ENCODE measurements around the gene PTGIS.
"Not testable (repeated sequence)": the region's sequence is repeated elsewhere in the genome, so short reads cannot be mapped to it uniquely, and the experiment has no call there.

The PTGIS gene

DNA sequence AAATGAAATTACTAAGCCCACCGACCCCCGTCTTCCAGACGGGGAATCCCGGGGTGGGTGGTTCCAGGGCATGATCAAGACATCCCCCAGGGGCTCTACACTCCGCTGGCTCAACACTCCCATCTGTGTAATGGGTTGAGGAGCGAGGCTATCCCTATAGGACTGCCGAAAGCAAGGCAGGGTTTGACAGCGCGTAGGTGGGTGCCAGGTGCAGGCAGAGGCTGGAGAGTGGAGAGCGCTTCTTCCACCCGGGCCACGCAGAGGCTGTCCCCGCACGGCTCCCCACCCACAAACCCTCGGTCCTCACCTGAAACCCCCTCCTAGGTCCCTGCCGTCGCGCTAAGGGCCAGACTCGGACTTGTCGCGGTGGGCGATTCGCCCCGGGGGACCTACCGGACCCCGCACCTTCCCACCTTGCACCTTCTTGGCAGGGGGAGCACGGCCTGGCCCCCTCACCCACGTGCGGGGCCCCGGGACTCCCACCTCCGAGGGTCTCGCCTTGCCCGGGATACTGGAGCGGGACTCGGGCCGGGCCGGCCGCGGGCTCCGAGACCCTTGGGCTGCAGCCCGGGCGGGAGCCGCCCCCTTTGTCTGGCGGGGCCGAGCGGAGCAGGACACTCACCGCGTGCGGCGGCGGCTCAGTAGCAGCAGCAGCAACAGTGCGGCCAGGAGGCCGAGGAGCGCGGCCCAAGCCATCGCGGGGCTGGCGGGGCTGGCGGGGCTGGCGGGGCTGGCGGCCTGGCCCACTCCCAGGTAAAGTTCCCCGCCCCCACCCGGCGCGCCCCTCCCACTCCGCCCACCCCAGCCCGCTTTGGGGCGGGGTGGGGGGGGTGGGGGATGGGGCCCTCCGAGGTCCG is at the start of gene PTGIS:
Gene PTGIS (minus strand): TSS at position 717 of the 857 bp plus-strand sequence. CDS start 21 bp downstream, at position 696.
- ChIA-PET CTCF (interaction anchor here (0.6 to 1.1 kb wide), 2 partner anchors 41 to 52 kb away, joined by 3 read pairs; no protein-coding TSS in a partner anchor), POLR2A (no interaction called here)
- no peak for DNase-seq (ENCODE audit: extremely low spot score)
- TF ChIP-seq, protein P1, sequence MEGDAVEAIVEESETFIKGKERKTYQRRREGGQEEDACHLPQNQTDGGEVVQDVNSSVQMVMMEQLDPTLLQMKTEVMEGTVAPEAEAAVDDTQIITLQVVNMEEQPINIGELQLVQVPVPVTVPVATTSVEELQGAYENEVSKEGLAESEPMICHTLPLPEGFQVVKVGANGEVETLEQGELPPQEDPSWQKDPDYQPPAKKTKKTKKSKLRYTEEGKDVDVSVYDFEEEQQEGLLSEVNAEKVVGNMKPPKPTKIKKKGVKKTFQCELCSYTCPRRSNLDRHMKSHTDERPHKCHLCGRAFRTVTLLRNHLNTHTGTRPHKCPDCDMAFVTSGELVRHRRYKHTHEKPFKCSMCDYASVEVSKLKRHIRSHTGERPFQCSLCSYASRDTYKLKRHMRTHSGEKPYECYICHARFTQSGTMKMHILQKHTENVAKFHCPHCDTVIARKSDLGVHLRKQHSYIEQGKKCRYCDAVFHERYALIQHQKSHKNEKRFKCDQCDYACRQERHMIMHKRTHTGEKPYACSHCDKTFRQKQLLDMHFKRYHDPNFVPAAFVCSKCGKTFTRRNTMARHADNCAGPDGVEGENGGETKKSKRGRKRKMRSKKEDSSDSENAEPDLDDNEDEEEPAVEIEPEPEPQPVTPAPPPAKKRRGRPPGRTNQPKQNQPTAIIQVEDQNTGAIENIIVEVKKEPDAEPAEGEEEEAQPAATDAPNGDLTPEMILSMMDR (IDR thresholded peaks at IDR 0.05; ENCODE audit: control extremely low read depth, extremely low read depth, low read depth, missing control alignments) = no peak

DNA sequence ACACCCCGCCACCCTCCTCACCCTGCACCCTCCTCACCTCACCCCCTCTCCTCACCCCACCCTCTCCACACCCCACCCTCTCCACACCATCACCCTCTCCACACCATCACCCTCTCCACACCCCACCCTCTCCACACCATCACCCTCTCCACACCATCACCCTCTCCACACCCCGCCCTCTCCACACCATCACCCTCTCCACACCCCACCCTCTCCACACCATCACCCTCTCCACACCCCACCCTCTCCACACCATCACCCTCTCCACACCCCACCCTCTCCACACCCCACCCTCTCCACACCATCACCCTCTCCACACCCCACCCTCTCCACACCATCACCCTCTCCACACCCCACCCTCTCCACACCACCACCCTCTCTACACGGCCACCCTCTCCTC is 49.5 kb upstream of the PTGIS start:
- DNase-seq (ENCODE audit: extremely low spot score); CTCF ChIA-PET; POLR2A ChIA-PET: not testable (repeated sequence)

DNA sequence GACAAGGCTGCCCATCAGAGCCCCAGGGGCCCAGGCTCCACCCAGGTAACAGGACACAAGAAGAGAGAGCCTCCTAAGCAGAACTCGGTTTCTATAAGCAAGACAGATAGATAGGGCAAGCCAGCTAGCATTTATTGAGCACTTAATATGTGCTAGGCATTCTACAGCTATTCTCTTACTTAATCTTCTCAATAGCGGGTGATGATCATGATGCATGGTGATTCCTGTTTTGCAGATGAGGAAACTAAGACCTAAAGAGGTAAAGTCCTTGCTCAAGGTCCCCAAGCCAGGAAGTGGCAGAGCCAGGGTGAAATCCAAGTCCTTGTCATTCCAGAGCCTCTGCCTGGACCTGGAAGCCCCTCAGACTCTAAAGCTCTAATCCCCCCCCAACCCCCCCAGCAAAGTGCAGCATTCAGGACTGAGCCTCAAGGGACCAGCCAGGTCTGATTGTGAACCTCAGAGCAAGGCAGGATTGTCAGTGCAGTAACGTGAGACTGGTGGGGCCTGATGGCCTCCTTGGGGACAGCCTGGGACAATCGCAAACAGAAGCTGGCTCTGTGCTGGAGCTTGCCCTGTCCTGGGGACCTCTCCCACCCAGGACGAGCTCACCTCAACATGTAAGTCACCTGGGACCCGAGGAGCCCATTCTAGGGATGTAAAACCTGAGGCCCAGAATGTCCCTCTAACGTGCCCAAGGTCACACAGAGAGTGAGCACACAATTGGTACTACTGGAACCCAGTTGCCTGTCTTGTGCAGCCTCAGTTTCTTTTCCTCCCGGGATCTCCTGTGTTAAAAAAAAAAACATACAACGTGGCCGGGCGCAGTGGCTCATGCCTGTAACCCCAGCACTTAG is 48.4 kb upstream of the PTGIS start:
- ChIA-PET POLR2A (no interaction called here), CTCF (interaction anchor here (1.0 to 5.6 kb wide), 3 partner anchors 10 to 229 kb away, joined by 4 to 48 read pairs (median 5); no protein-coding TSS in a partner anchor)
- no peak for DNase-seq (ENCODE audit: extremely low spot score)
- TF ChIP-seq, protein P1 (IDR thresholded peaks at IDR 0.05; ENCODE audit: control extremely low read depth, extremely low read depth, low read depth, missing control alignments) = no peak

DNA sequence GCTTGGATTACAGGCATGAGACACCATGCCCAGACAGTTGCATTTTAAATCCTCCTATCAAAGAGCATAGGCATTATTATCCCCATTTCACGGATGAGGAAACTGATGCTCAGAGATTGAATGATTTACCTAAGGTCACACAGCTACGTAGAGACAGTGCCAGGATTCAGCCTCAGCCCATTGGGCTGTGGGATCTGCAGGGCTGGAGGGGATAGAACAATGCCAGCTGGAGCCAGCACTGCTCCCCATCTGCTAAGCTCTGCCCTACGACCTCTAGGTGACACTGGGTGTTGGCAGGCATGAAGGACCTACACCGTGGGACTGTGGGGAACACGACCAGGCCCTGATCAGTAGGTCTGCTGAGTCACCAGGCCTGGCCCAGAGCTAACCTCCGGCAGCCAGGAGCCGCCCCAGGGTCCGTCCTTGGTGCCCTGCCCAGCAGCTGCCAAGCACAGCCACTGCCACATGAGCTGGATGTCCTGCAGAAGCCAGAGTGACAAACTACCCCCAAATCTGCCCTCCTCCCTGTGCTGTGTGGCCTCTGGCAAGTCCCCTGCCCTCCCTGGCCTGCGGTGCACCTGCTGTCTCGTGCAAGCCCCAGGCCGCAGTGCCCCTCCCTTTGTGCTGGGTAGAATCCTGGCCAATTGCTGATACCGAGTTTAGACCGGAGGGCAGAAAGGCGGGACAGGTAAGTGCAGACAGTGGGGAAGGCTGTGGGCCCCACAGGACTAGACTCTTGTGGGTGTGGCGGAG is 47.6 kb upstream of the PTGIS start:
- DNase-seq (ENCODE audit: extremely low spot score) = no peak
- ChIA-PET CTCF (interaction anchor here (0.9 to 5.6 kb wide), 6 partner anchors 11 to 233 kb away, joined by 4 to 48 read pairs (median 4); no protein-coding TSS in a partner anchor), POLR2A (interaction anchor here (0.6 to 0.7 kb wide), 2 partner anchors 52 to 281 kb away, joined by 4 to 7 read pairs; no protein-coding TSS in a partner anchor)
- TF ChIP-seq, protein P1 (IDR thresholded peaks at IDR 0.05; ENCODE audit: control extremely low read depth, extremely low read depth, low read depth, missing control alignments) = no peak

DNA sequence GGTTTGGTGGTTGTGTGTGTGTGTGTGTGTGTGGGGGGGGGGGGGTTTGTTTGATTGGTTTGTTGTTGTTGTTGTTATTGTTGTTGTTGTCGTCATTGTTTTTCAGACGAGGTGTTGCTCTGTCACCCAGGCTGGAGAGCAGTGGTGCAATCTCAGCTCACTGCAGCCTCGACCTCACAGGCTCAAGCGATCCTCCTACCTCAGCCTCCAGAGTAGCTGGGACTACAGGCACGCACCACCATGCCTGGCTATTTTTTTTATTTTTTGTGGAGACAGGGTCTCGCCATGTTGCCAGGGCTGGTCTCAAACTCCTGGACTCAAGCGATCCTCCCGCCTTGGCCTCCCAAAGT is 47.1 kb upstream of the PTGIS start:
- POLR2A ChIA-PET = interaction anchor here (0.6 to 0.7 kb wide), 2 partner anchors 52 to 281 kb away, joined by 4 to 7 read pairs; no protein-coding TSS in a partner anchor
- CTCF ChIA-PET = interaction anchor here (0.9 to 5.6 kb wide), 7 partner anchors 11 to 233 kb away, joined by 4 to 48 read pairs (median 4); no protein-coding TSS in a partner anchor
- DNase-seq (ENCODE audit: extremely low spot score) = not testable (repeated sequence)

DNA sequence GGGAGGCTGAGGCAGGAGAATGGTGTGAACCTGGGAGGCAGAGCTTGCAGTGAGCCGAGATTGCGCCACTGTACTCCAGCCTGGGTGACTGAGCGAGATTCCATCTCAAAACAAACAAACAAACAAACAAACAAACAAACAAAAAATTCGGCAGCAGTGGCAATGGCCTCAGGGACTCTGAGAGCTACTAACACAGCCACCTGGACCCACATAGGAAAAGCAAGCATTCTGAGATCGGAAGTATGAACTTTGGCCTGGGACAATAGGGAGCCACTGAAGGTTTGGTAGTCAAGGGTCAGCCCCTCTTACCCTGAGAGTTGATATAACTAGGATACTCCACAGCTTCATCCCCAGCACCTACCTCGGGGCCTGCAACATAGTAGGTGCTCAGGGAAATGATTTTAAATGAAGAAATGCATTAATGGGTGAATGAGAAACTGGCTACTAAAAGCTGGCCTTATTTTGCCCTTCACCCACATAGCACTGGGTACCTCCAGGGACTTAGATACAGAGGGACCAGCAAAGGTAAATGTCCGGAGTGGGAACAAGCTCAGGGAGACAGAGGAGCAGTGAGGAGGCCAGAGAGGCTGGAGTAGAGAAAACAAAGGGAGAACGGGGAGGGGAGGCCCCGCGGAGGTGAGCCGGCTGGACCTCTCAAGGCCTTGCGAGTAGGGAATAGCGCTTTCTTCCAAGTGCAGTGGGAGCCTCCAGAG is 46.6 kb upstream of the PTGIS start:
- POLR2A ChIA-PET = interaction anchor here (0.7 kb wide), 1 partner anchor 18 kb away, joined by 3 read pairs; no protein-coding TSS in a partner anchor
- CTCF ChIA-PET = interaction anchor here (0.9 to 5.6 kb wide), 8 partner anchors 8 to 234 kb away, joined by 3 to 48 read pairs (median 4); no protein-coding TSS in a partner anchor

More for the DNA sequence above, 46.6 kb upstream of the PTGIS start:
- DNase-seq (ENCODE audit: extremely low spot score) = no peak
- TF ChIP-seq, protein P1 (IDR thresholded peaks at IDR 0.05; ENCODE audit: control extremely low read depth, extremely low read depth, low read depth, missing control alignments) = no peak

Measured in GM10248 (cell line).